ENCODE results near the gene BTBD8. TPM values are rescaled to one million over a fixed set of nuclear protein-coding genes. Genes with fewer than 3 reads are reported as not detected.

BTBD8 gene
- total and polyA plus RNA-seq, 2 of the 4 experiments (the other 2 are of a cell fraction) = 0.94 to 2.0 TPM

DNA sequence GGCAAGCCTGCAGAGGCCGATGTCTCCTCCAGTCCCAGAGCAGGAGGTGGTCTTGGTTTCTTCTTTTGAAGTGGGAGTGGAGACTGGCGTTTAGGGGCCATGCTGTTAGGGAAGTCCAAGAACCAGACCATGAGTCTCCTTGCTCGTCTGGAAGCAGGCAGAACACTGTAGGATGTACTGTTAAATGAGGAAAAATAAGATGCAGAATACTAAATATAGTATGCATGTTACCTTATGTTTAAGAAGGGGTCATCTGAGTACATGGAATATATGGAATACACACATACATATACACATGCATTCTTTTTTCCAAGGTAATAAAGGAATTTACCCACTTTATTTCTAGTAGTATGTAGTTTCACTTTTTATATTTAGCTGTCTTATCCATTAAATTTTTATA lies 4.8 kb upstream of the BTBD8 start, which contains the start of gene SETSIP:
Gene SETSIP (minus strand): TSS at position 101 of the 400 bp plus-strand sequence. CDS start 0 bp downstream, at position 101.
- Histone ChIP-seq H2BK20ac (ENCODE audit: low read depth, low read length) (no peak within 1 kb of the TSS), H3K9me1 (ENCODE audit: insufficient read depth, low read length) (no peaks in the 10 kb centered on the region), H4K5ac (ENCODE audit: low read depth, low read length) (no peak within 1 kb of the TSS), H3K27ac (ENCODE audit: insufficient read depth, low read length) (no peak within 1 kb of the TSS), H3K4me2 (ENCODE audit: low read depth, low read length) (no peak within 1 kb of the TSS), H3K27me3 (ENCODE audit: control insufficient read depth, insufficient read depth, low read length) (no peaks in the 10 kb centered on the region), H2BK120ac (ENCODE audit: low read depth, low read length) (no peak within 1 kb of the TSS), H4K20me1 (ENCODE audit: insufficient read depth, low read length) (no peaks in the 10 kb centered on the region), H3K9ac (ENCODE audit: low read depth, low read length) (no peak within 1 kb of the TSS), H2BK15ac (ENCODE audit: low read depth, low read length) (no peak within 1 kb of the TSS), H2AK5ac (ENCODE audit: low read depth, low read length) (no peak within 1 kb of the TSS), H3K36me3 (ENCODE audit: control insufficient read depth, insufficient read depth, low read length) (no peaks in the 10 kb centered on the region), H3K4me1 (ENCODE audit: control insufficient read depth, insufficient read depth, low read length) (no peaks in the 10 kb centered on the region), H3K9me3 (ENCODE audit: control insufficient read depth, insufficient read depth, low read length) (no peaks in the 10 kb centered on the region), H3K56ac (ENCODE audit: extremely low read depth, insufficient read depth, low read length) (no peak within 1 kb of the TSS), H3K4me3 (ENCODE audit: insufficient read depth, low read depth, low read length) (no peak within 1 kb of the TSS), H2AK9ac (replicated peaks; ENCODE audit: low read depth, low read length, poor library complexity) (no peak within 1 kb of the TSS), H4K8ac (ENCODE audit: low read depth in 2 of 2, low read length in 2 of 2) (no peak within 1 kb of the TSS), H3K4ac (ENCODE audit: low read depth, low read length) (no peak within 1 kb of the TSS), H2AFZ (replicated peaks; ENCODE audit: low read length, poor library complexity) (no peak within 1 kb of the TSS), H3K14ac (replicated peaks; ENCODE audit: low read depth, low read length) (no peak within 1 kb of the TSS), H4K91ac (ENCODE audit: insufficient read depth, low read depth, low read length) (no peak within 1 kb of the TSS), H3K79me1 (ENCODE audit: low read depth in 1 of 2, low read length in 2 of 2) (no peaks in the 10 kb centered on the region), H3K23ac (ENCODE audit: low read depth, low read length) (no peak within 1 kb of the TSS), H2BK5ac (ENCODE audit: low read depth, low read length, poor library complexity, severe bottlenecking) (no peak within 1 kb of the TSS), H3K18ac (ENCODE audit: low read depth, low read length) (no peak within 1 kb of the TSS)
- intact Hi-C loops (cut with micrococcal nuclease) (no loop called here), in situ Hi-C loops (cut with MboI; ENCODE audit: low sequenced_read_pairs) (no loop called here), dilution Hi-C loops (cut with HindIII; ENCODE audit: low sequenced_read_pairs, unreplicated experiment) (no loop called here)
- no peak for TF ChIP-seq NFE2L2 (IDR thresholded peaks at IDR 0.05; ENCODE audit: low read depth, low read length)
- TF ChIP-seq MAZ (IDR thresholded peaks at IDR 0.05; ENCODE audit: borderline replicate concordance, low read depth, low read length) = no peak
- TF ChIP-seq MXI1 (IDR thresholded peaks at IDR 0.05; ENCODE audit: borderline replicate concordance, low read depth, low read length) = no peak
- POLR2A ChIA-PET (ENCODE audit: unreplicated experiment) = no interaction called here
- CTCF ChIA-PET = no interaction called here
- no CpG with 5 or more reads among the region's 3 CpGs for WGBS, 2 experiments (ENCODE audit: extremely low coverage in 2 of 2, insufficient read length in 1 of 2)
- BruUV-seq (replicated peaks) = no TSS peak
- ATAC-seq (ENCODE audit: low read depth) (no peak), DNase-seq (no peak)

Measured in IMR-90 (cell line).